A549 treated with DMSO at 1 μM for 4 hours (cell line): Measurements from ENCODE around the gene CYP26C1. TPM values are rescaled to one million over a fixed set of nuclear protein-coding genes. Genes with fewer than 3 reads are reported as not detected.

ENCODE experiments used
- total RNA-seq: library from RNA; stranded (reverse); fragments of 200-300 nt; extraction: Qiagen RNA extraction; gene quantifications from 5 replicates; pipeline ENCODE4 v1.2.3, GENCODE V29; 2022; ENCODE audit warnings: low read depth

The CYP26C1 gene, protein sequence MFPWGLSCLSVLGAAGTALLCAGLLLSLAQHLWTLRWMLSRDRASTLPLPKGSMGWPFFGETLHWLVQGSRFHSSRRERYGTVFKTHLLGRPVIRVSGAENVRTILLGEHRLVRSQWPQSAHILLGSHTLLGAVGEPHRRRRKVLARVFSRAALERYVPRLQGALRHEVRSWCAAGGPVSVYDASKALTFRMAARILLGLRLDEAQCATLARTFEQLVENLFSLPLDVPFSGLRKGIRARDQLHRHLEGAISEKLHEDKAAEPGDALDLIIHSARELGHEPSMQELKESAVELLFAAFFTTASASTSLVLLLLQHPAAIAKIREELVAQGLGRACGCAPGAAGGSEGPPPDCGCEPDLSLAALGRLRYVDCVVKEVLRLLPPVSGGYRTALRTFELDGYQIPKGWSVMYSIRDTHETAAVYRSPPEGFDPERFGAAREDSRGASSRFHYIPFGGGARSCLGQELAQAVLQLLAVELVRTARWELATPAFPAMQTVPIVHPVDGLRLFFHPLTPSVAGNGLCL
- total RNA-seq = not detected in 5 replicates

DNA sequence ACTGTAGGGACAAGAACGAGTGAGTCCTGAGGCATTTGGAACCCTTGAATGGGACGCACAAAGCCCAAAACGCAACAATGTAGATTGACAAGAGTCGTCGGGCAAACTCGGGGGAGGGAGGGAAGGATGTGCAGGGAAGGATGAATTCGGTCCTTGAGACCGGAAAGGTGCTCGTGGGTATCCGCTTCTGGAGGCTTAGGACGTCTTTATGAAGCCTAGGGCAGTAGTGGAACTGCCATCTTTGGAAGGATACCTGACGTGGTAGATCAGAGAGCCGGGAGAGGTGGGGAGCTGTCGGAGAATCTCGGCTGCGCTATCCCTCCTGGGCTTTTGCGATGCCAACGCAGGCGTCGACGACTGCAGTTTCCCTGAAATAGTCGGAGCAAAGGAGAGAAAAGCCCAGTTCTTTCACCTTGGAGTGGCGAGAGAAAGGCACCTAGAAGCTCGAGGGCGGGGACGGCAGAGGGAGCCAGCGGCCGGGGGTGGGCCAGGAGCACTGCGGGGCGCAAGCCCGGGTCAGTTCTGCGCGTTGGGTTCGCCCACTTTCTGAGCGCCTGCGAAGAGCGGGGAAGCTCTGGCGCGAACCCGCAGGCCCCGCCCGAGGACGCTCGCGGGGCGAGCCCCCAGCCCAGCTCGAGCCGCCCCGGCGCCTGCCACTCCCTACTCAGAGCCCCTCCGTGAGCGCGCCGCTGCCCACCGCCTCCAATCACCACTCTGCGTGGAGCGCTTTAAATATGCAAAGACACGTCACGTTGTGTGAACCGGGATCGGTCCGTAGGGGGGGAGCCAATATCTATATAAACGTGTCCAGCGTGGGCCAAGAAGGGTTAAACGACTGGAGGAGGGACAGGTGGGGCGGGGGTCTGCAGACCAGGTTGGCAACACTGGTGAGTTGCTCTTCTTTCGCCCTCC, at the start of gene CYP26C1:
CYP26C1 (plus strand) TSS at position 824 of the 912 bp plus-strand sequence. CDS start 466 bp downstream, outside the sequence.

DNA sequence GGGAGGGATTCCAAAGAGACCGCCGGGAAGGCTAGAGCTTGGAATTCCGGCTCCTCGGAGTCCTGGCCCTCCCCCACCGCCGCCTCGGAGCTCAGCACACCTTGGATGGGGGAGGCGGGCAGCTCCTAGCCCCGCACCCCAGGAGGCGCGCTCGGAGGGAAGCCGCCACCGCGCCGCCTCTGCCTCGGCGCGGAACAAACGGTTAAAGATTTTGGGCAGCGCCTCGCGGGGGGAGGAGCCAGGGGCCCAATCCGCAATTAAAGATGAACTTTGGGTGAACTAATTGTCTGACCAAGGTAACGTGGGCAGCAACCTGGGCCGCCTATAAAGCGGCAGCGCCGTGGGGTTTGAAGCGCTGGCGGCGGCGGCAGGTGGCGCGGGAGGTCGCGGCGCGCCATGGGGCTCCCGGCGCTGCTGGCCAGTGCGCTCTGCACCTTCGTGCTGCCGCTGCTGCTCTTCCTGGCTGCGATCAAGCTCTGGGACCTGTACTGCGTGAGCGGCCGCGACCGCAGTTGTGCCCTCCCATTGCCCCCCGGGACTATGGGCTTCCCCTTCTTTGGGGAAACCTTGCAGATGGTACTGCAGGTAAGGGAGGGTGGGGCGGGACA, 13.0 kb downstream of the CYP26C1 start, which contains the start of gene CYP26A1:
CYP26A1 (plus strand) TSS at position 355 of the 608 bp plus-strand sequence; CDS start at position 397, 42 bp downstream.

Other genes with a start within 250 kb of the CYP26C1 start
- 14.3 to 19.2 TPM (median 15.2 TPM) in 5 replicates for gene EXOC6, start 212.3 kb upstream of the CYP26C1 start, total RNA-seq
- gene CYP26A1, start 13.1 kb downstream of the CYP26C1 start, total RNA-seq = 2.5 to 3.8 TPM (median 3.0 TPM) in 5 replicates